Choroid plexus epithelial cell (primary cell): ENCODE results near the gene DDX10.

Experiments
- DNase-seq: peaks from one replicate; pipeline ENCODE4 v3.0.0-alpha.2; 2010; ENCODE audit warnings: low read depth
- H3K4me3 ChIP-seq: 2 replicates; pipeline ENCODE4 v1.5.1; 2011; ENCODE audit warnings: low read depth, mild to moderate bottlenecking, control low read depth, low read length, moderate library complexity
- TF ChIP-seq, protein P1 (sequence below): conservative IDR thresholded peaks from 2 replicates; pipeline ENCODE4 v1.5.1; 2011; ENCODE audit warnings: low read depth, mild to moderate bottlenecking, control low read depth, inconsistent platforms, low read length, moderate library complexity

The DDX10 gene

DNA sequence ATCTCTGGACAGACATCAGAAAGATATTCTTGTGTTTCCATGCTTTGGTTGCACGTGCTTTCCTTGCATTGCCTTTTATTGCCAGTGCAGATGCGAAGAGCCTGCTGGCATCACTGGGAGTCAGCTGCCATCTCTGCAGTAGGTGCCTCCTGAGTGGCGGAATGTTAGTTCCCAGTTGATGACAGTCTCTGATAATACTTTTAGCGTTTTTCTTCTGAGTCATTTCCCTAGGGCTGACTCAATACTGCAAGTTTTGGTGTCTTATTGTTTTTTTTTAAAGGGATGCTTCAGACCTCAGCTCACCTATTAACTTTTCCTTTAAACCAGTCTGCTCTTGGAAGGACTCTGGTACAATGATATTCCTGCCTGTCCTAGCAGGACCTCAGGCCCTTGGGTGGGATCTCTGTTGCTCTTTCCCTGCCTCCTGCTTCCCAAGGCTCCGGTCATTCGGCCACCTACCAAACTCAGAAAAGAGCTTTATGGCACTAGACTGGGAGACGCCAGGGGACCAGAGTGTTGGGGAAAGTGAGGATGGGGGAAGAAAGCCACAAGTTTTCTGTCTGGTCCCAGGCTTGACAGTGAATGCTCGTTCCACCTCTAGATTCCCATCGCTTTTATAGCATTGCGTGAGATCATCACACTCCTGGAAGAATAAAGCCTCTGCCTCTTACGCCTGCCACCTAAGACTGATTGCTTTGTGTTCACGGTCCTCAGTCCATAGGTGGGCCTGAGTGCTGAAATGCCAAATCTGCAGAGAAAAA, 308.7 kb downstream of the DDX10 start:
- peak; percentile 79 for DNase-seq
- no peak overlapping the region for H3K4me3 ChIP-seq

GRCh38 chr11:108975026-108975425, 310.2 kb downstream of the DDX10 start:
- TF ChIP-seq, protein P1, sequence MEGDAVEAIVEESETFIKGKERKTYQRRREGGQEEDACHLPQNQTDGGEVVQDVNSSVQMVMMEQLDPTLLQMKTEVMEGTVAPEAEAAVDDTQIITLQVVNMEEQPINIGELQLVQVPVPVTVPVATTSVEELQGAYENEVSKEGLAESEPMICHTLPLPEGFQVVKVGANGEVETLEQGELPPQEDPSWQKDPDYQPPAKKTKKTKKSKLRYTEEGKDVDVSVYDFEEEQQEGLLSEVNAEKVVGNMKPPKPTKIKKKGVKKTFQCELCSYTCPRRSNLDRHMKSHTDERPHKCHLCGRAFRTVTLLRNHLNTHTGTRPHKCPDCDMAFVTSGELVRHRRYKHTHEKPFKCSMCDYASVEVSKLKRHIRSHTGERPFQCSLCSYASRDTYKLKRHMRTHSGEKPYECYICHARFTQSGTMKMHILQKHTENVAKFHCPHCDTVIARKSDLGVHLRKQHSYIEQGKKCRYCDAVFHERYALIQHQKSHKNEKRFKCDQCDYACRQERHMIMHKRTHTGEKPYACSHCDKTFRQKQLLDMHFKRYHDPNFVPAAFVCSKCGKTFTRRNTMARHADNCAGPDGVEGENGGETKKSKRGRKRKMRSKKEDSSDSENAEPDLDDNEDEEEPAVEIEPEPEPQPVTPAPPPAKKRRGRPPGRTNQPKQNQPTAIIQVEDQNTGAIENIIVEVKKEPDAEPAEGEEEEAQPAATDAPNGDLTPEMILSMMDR: no peak
- no peak overlapping the region for H3K4me3 ChIP-seq
- DNase-seq: no peak

More for the DNA sequence above, 308.7 kb downstream of the DDX10 start:
- TF ChIP-seq, protein P1: no peak

- H3K4me3 ChIP-seq: no peak overlapping the region
- TF ChIP-seq, protein P1: no peak
- no peak for DNase-seq
Observed at GRCh38 chr11:108975641-108976071, 310.8 kb downstream of the DDX10 start.

GRCh38 chr11:108983636-108984420, 319.0 kb downstream of the DDX10 start:
- H3K4me3 ChIP-seq: no peak overlapping the region
- DNase-seq: no peak
- TF ChIP-seq, protein P1: no peak

GRCh38 chr11:108984523-108984922, 319.7 kb downstream of the DDX10 start:
- no peak overlapping the region for H3K4me3 ChIP-seq
- DNase-seq: no peak
- TF ChIP-seq, protein P1: no peak

DNA sequence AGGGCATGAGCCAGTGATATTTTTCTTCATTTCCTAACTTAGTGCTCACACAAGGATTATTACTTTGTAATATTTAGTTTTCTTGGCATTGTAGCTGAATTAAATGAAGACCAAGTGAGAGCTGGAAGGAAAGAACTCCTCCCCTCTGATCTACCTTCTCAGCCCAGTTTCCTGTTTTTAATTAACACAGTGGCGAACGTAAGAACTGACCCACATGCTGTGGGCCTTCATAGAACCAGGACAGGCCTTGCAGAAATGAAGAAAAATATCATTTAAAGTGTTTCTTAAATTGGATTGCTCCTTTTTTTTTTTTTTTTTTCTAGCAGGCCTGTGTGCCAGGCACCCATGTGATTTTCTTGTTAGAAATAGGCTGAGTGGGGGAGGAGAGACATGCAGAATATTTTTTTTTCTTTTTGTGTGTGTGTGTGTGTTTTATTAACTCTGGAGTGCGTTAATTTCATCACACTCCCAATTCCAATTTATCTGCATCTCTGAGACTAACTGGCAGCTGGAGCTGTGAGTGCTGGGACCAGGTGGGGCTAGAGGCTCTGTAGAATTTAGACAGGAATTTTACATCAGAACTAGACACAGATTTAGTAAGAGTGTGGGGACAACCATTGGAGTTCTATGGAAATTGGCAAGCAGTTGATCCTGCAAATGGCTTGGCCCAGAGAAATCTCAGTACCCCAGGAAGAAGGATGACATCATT, 320.5 kb downstream of the DDX10 start:
- H3K4me3 ChIP-seq: no peak overlapping the region
- no peak for DNase-seq
- TF ChIP-seq, protein P1: no peak
